ENCODE measurements around the gene GNAO1.

DNA sequence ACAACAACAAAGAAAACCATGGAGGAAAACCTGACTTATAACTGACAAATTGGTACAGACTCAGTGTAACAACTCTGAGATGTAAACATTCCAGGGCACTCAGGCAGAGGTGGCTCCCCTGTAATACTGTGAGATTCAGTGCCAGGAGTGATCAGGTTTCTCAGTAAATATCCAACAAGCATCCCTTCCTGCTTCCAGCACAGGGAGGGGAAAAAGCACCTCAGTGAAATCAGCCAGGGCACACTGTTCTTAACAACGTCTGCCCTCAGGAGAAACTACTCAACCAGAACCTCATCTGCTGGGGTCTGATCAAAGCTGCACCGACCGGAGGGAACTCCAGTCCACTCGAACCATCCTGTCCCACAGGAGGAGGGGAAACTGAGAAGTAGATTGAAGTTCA is 181.7 kb downstream of the GNAO1 start:
- TF ChIP-seq, protein P1, sequence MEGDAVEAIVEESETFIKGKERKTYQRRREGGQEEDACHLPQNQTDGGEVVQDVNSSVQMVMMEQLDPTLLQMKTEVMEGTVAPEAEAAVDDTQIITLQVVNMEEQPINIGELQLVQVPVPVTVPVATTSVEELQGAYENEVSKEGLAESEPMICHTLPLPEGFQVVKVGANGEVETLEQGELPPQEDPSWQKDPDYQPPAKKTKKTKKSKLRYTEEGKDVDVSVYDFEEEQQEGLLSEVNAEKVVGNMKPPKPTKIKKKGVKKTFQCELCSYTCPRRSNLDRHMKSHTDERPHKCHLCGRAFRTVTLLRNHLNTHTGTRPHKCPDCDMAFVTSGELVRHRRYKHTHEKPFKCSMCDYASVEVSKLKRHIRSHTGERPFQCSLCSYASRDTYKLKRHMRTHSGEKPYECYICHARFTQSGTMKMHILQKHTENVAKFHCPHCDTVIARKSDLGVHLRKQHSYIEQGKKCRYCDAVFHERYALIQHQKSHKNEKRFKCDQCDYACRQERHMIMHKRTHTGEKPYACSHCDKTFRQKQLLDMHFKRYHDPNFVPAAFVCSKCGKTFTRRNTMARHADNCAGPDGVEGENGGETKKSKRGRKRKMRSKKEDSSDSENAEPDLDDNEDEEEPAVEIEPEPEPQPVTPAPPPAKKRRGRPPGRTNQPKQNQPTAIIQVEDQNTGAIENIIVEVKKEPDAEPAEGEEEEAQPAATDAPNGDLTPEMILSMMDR (IDR thresholded peaks at IDR 0.05; ENCODE audit: low read length): no peak
- no peak for TF ChIP-seq EZH2 (optimal IDR thresholded peaks at IDR 0.05; ENCODE audit: low read depth, low read length)
- TF ChIP-seq EZH2phosphoT487 (IDR thresholded peaks at IDR 0.05; ENCODE audit: low read length): no peak

Data from MM.1S (cell line).